A673 (cell line): ENCODE data around the gene TEN1.

ENCODE experiments used
- EZH2 ChIP-seq: fragments of 200-600 bp; sonication (generic); IDR thresholded peaks from 2 replicates; pipeline ENCODE4 v1.6.1; 2017; ENCODE audit warnings: borderline replicate concordance, low read depth, mild to moderate bottlenecking, mixed read lengths, antibody characterized with exemption, low read length; ENCODE audit not compliant: poor library complexity, severe bottlenecking
- TF ChIP-seq, protein P1 (sequence below): fragments of 300-800, 200-600 bp; sonication (generic); conservative IDR thresholded peaks from 2 replicates; pipeline ENCODE4 v1.5.1; 2017; ENCODE audit warnings: low read depth, mild to moderate bottlenecking, antibody characterized with exemption, low read length, moderate library complexity, mixed read lengths

DNA sequence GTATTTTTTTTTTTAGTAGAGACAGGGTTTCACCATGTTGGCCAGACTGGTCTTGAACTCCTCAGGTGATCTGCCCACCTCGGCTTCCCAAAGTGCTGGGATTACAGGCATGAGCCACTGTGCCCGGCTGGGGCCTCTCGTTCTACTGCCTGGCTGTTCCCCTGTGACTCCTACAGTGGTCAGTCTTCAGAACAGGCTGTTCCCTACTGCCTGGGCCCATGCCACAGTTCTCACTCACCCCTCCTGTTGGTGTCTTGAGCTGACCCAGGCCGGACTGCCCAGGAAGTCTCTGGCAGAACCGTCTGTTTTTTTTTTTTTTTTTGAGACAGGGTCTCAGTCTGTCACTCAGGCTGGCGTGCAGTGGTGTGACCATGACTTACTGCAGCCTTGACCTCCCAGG, 24.9 kb downstream of the TEN1 start:
- TF ChIP-seq, protein P1, sequence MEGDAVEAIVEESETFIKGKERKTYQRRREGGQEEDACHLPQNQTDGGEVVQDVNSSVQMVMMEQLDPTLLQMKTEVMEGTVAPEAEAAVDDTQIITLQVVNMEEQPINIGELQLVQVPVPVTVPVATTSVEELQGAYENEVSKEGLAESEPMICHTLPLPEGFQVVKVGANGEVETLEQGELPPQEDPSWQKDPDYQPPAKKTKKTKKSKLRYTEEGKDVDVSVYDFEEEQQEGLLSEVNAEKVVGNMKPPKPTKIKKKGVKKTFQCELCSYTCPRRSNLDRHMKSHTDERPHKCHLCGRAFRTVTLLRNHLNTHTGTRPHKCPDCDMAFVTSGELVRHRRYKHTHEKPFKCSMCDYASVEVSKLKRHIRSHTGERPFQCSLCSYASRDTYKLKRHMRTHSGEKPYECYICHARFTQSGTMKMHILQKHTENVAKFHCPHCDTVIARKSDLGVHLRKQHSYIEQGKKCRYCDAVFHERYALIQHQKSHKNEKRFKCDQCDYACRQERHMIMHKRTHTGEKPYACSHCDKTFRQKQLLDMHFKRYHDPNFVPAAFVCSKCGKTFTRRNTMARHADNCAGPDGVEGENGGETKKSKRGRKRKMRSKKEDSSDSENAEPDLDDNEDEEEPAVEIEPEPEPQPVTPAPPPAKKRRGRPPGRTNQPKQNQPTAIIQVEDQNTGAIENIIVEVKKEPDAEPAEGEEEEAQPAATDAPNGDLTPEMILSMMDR: no peak
- TF ChIP-seq EZH2: no peak
